ENCODE results near the gene AHI1.

The AHI1 gene

GRCh38 chr6:135497412-135498184, at the start of gene AHI1:
TSS of gene AHI1 (minus strand) at chr6:135497740. CDS start at chr6:135492237, 5,503 bp downstream.
- DNase-seq (ENCODE audit: low read depth, low spot score): peak; percentile 57

GRCh38 chr6:135546680-135547418, 49.3 kb upstream of the AHI1 start:
- no peak for DNase-seq (ENCODE audit: low read depth, low spot score)

- no peak for DNase-seq (ENCODE audit: low read depth, low spot score)
Observed at GRCh38 chr6:135546206-135546605, 48.7 kb upstream of the AHI1 start.

GRCh38 chr6:135540207-135540840, 42.8 kb upstream of the AHI1 start:
- DNase-seq (ENCODE audit: low read depth, low spot score): no peak

GRCh38 chr6:135537741-135538301, 40.3 kb upstream of the AHI1 start:
- peak; percentile 12 for DNase-seq (ENCODE audit: low read depth, low spot score)

- DNase-seq (ENCODE audit: low read depth, low spot score): peak; percentile 17
Observed at GRCh38 chr6:135535989-135536414, 38.5 kb upstream of the AHI1 start.

- no peak for DNase-seq (ENCODE audit: low read depth, low spot score)
Observed at GRCh38 chr6:135534773-135535380, 37.3 kb upstream of the AHI1 start.

GRCh38 chr6:135532559-135532958, 35.0 kb upstream of the AHI1 start:
- DNase-seq (ENCODE audit: low read depth, low spot score): no peak

- DNase-seq (ENCODE audit: low read depth, low spot score): no peak
Observed at GRCh38 chr6:135531954-135532490, 34.5 kb upstream of the AHI1 start.

GRCh38 chr6:135530113-135530512, 32.6 kb upstream of the AHI1 start:
- no peak for DNase-seq (ENCODE audit: low read depth, low spot score)

- DNase-seq (ENCODE audit: low read depth, low spot score): no peak
Observed at GRCh38 chr6:135527960-135528249, 30.4 kb upstream of the AHI1 start.

- no peak for DNase-seq (ENCODE audit: low read depth, low spot score)
Observed at GRCh38 chr6:135527116-135527959, 29.8 kb upstream of the AHI1 start.

GRCh38 chr6:135525594-135525993, 28.1 kb upstream of the AHI1 start:
- DNase-seq (ENCODE audit: low read depth, low spot score): no peak

GRCh38 chr6:135522965-135523692, 25.6 kb upstream of the AHI1 start:
- no peak for DNase-seq (ENCODE audit: low read depth, low spot score)

GRCh38 chr6:135521431-135521830, 23.9 kb upstream of the AHI1 start:
- no peak for DNase-seq (ENCODE audit: low read depth, low spot score)

- DNase-seq (ENCODE audit: low read depth, low spot score): no peak
Observed at GRCh38 chr6:135520781-135521180, 23.2 kb upstream of the AHI1 start.

GRCh38 chr6:135519348-135519747, 21.8 kb upstream of the AHI1 start:
- DNase-seq (ENCODE audit: low read depth, low spot score): no peak

- DNase-seq (ENCODE audit: low read depth, low spot score): no peak
Observed at GRCh38 chr6:135517527-135517926, 20.0 kb upstream of the AHI1 start.

GRCh38 chr6:135514706-135515105, 17.2 kb upstream of the AHI1 start:
- DNase-seq (ENCODE audit: low read depth, low spot score): no peak
